Measurements from ENCODE around the gene NSF. TPM values are rescaled to one million over a fixed set of nuclear protein-coding genes. Genes with fewer than 3 reads are reported as not detected.

The NSF gene
- total and polyA plus RNA-seq, 10 of the 15 experiments (the other 5 are each of a cell fraction or from before 2014, with no cell fraction given): 6.8 to 25.6 (median 16.8) TPM

- TF ChIP-seq ZBTB11 (CRISPR knock-in tag; IDR thresholded peaks at IDR 0.05) (no peak), CBX5 (IDR thresholded peaks at IDR 0.05; ENCODE audit: low read depth) (no peak), ZNF592 (IDR thresholded peaks at IDR 0.05) (no peak), LARP7 (IDR thresholded peaks at IDR 0.05) (no peak), ZBED1 (IDR thresholded peaks at IDR 0.05; ENCODE audit: borderline replicate concordance) (no peak)
These were observed 161.0 kb downstream of the NSF start (continued) for GRCh38 chr17:46751425-46751824.

GRCh38 chr17:46753776-46754175 is 163.3 kb downstream of the NSF start:
- H3K4me2 ChIP-seq (ENCODE audit: control insufficient read depth, insufficient read depth): no peak overlapping the region
- no peaks in the 10 kb centered on the region for H4K20me1 ChIP-seq (ENCODE audit: control insufficient read depth, insufficient read depth)
- RAD21 ChIA-PET (ENCODE audit: unreplicated experiment): no interaction called here
- no peaks in the 10 kb centered on the region for H3K4me1 ChIP-seq (ENCODE audit: control insufficient read depth, insufficient read depth, low read length)
- BruUV-seq (replicated peaks): no TSS peak
- POLR2A ChIA-PET: interaction anchor here (0.6 kb wide), 2 partner anchors 22 to 88 kb away, joined by 3 to 6 read pairs; no protein-coding TSS in a partner anchor
- H2AFZ ChIP-seq (ENCODE audit: control insufficient read depth, low read depth, low read length): no peak overlapping the region
- SMC1A ChIA-PET (ENCODE audit: uncharacterized antibody, unreplicated experiment): no interaction called here
- H3K36me3 ChIP-seq (ENCODE audit: control insufficient read depth in 2 of 2, insufficient read depth in 2 of 2, low read length in 1 of 2): peaks cover 3 to 18% of the 10 kb centered on the region in 2 experiments; a peak in 3 of 4 replicates
- no peak overlapping the region for H3K4me3 ChIP-seq
- TF ChIP-seq SPI1 (IDR thresholded peaks at IDR 0.05; ENCODE audit: borderline replicate concordance, insufficient read depth, low read depth, low read length) (no peak), PKNOX1 (IDR thresholded peaks at IDR 0.05) (no peak), NFYA (IDR thresholded peaks at IDR 0.05; ENCODE audit: borderline replicate concordance, low read depth, low read length) (no peak), USF2 (IDR thresholded peaks at IDR 0.05; ENCODE audit: borderline replicate concordance, low read depth, low read length) (no peak)
- no peak overlapping the region for H3K9ac ChIP-seq (ENCODE audit: control insufficient read depth, insufficient read depth, low read length)
- CTCF ChIA-PET: no interaction called here
- FAIRE-seq (no peak), ATAC-seq (no peak), DNase-seq (ENCODE audit: low read depth, low spot score) (no peak)
- intact Hi-C loops (cut with micrococcal nuclease; ENCODE audit: unreplicated experiment): no loop called here
- H3K79me2 ChIP-seq (ENCODE audit: control insufficient read depth, insufficient read depth, low read length): no peaks in the 10 kb centered on the region
- no peaks in the 10 kb centered on the region for H3K9me3 ChIP-seq (replicated peaks; ENCODE audit: control insufficient read depth, insufficient read depth, low read length)
- 74% methylated on average over 3 of the region's 3 CpGs for WGBS (ENCODE audit: insufficient coverage, insufficient replicate concordance, low lambda C conversion rate, missing lambda C conversion rate)
- in situ Hi-C loops (cut with MboI): no loop called here
- no peaks in the 10 kb centered on the region for H3K27me3 ChIP-seq (replicated peaks in 1 of 2; ENCODE audit: control insufficient read depth in 2 of 2, insufficient read depth in 2 of 2, low read length in 1 of 2)
- H3K27ac ChIP-seq (ENCODE audit: control insufficient read depth, insufficient read depth): no peak overlapping the region

Data from GM12878 (cell line).